ENCODE data around the gene C1orf87.

C1orf87 gene

GRCh38 chr1:60059468-60059867 is 14.1 kb downstream of the C1orf87 start:
- no peak for DNase-seq

GRCh38 chr1:60055336-60055735 is 18.2 kb downstream of the C1orf87 start:
- no peak for DNase-seq

DNA sequence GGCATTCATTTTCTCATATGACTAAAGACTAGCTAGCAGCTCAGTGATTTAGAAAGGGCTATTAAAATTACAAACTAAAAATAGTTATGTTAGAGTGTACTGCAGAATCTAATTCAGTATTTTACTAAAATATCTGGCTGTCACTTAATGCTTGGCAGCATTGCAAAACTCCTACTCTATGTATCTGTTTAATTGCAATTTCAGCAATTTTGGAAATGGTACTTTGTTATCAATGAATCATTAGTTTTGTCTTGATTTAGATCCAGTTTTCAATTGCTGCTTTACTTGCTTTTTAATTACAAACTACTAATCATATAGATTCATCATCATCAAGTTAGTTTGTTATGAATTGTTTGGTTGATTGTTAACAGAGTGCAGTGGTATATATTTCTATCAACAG is 19.2 kb downstream of the C1orf87 start:
- DNase-seq = no peak

DNA sequence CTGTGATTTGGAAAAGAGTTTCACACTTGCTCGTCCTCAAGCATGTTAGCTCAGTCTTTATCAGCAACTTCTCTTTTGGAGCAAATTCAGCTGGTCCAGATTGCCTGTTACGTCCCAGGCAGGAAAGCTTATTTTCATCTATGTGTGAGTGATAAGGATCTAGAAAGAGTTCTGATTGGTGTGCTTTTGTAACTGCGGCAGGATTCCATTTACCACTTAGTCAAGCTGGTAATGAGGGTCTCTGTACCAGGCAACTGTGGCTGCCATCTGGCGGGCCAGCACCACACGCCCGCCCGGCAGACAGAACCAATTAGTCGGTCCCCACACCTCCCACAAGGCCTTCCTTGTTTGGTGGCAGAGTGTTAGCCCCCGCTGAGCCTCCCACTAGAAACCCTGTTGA is 21.0 kb downstream of the C1orf87 start:
- no peak for DNase-seq

- DNase-seq = no peak
Measured at GRCh38 chr1:60051191-60051590, 22.4 kb downstream of the C1orf87 start.

DNA sequence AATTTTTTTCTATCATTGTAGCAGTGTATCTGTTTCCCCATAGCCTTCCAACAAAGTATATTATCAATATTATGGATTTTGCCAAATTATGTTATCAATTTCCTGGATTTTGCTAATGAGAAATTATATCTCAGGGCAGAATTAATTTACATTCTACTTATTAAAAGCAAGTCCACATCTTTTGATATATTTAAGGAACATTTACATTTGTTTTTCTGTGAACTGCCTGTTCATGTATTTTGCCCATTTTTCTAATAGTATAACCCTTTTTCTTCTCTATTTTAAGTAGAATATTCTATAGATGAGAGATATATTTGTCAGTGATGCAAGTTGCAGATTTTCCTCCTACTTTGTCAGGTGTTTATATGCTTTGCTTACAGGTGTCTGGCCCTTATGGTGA is 24.4 kb downstream of the C1orf87 start:
- no peak for DNase-seq

DNA sequence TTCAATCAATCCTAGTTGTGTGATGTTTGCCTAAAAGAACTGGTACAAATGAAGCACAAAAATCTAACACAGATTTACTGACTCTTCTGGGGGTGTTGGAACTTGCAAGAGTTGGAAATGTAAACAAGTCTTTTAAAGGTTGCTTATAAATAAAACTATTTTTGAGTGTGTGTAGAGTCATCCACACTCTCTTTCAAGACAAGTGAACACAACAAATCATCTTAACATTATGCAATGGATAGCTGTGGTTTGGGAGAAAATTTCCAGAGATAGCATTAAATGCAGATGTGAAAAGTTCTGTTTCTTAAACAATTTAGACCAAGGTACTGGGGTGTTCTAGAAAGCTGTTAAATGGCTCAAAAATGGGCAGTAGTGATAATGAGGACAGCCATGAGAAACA is 28.7 kb downstream of the C1orf87 start:
- no peak for DNase-seq

GRCh38 chr1:60041783-60042182 is 31.8 kb downstream of the C1orf87 start:
- DNase-seq = no peak

- DNase-seq = no peak
Measured at GRCh38 chr1:60037669-60038068, 35.9 kb downstream of the C1orf87 start.

- no peak for DNase-seq
Measured at GRCh38 chr1:60036856-60037460, 36.6 kb downstream of the C1orf87 start.

DNA sequence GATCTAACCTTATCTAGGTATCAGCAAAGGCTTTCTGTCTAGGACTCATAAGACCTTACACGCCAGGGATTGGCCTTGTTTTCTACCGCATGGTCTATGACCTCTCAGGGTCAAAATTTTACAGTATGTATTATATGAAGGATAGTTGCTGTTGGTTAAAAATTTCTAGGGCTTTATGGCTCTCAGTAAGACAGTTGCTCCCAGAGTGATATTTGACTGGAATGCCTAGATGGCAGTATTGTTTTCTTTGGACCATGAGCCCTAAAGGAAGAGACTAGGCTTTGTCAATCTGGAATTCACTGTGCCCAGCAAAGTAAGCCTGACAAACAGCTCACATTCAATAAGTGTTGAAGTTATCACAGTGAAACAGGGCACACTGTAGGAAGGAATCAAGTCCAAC is 37.6 kb downstream of the C1orf87 start:
- DNase-seq = no peak

DNA sequence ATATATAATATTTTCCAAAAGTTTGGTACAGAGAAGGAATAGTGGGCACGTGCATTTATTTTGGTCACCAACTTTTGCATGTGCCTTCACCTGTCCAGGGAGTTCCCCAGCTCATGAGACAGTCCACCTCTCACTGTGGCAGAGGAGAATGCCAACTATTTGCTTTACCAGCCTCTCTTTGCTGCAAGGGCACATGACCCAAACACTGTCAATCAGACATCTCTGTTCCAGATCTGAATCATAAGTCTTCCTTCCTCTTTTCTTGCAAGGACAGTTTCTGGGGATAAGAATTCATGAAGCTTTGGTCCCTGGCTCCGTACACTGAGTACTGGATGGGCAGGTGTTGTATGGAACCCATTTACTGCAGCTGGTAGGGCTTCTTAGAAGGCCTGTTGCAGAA is 38.6 kb downstream of the C1orf87 start:
- DNase-seq = no peak

GRCh38 chr1:60033066-60033465 is 40.5 kb downstream of the C1orf87 start:
- DNase-seq = no peak

DNA sequence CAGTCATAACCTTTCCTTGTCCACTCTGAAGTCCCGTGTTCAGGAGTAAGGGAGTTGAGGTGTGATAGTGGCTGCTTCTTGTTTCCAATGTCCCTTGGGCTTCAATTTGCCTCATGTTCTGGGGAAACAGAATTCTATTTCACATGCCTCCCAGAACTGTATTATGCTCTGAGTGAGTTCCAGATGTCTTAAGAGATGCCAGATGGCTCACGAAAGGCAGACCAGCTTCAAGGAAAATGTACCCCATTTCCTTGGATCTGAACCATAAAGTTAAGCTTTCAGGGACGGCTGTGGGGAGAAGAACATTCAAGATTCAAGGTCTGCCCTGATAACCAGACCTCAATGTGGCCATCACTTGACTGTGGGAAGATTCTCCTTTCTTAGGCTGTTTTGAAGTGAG is 42.4 kb downstream of the C1orf87 start:
- DNase-seq = no peak

DNA sequence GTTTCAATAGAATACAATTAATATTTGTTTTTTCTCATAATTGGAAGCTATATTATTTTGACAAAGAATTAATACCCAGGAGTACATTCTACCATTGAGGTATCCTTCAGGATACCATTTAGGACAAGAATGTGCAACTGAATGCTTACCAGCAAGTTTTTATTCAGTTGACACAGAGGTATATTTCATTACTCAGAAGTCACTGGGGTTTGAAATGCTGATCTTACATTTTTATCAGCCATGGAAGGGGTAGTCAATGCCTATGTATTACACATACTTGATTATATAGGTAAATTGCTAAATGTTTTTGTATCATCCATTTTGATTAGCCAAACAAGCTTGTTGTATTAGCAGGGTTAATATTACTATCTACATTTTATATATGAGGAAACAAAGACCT is 48.0 kb downstream of the C1orf87 start:
- DNase-seq = no peak

DNA sequence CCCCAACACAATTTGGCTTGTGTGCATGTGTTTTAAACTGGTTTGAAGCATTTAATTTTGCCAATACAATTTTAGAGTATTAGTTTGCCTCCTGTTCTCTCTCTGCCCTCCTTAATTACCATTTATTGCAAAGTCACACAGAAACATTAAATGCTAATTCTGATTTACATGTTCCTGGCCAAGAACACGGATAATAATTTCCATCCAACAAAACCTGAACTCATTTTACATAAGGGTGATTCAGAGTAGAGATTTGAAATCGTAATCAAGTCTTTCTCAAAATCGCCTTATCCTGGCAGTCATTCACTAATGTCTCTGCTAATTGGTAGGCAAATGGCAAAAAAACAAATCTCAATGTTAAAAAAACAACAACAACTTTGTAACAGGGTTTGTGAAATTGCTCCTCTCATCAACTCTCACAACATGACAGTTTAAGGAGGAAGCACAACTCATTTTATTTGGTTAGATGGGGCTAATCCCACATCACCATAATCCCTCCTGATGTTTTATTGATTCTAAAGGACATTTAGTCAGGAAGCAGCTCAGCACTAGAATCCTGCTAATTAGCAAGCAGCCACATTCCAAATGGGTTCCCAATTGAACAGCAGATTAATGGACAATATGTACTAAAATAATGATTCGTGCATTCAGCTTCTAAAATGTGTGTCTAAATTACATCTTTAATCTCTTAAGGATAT is 55.9 kb downstream of the C1orf87 start:
- DNase-seq = no peak

DNA sequence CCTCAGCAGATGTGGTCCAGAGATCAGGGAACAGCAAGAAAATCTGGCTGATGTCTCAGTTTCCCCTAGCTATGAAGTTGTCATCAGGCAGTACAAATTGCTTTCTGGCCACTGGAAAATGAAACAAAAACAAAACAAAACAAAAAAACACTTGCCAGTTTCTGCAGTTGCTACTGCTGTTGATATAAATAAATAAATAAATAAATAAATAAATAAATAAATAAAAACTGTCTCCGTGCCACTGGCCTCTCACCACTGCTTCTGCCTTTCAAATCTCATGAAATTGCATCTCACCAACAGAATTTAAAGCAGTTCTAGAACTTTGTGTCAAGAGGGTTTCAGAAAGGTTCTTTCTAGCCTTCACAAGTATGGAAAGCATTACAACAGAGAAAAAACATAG is 62.9 kb downstream of the C1orf87 start:
- no peak for DNase-seq

DNA sequence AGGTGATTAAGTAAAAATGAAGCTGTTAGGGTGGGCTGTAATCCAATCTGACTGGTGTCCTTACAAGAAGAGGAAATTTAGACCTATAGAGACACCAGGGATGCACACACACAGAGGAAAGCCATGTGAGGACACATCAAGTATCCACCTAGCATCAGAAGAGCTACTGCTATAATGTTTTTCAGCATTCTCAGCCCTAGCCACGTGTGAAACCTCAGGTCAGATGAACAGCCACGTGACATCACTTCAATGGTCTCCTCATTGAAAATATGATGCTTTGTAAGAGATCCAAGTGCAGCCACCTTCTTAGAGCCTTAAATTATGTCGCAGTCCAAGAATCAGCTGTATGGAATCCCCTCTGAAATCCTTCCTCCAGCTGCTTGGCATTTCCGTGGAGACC is 65.1 kb downstream of the C1orf87 start:
- no peak for DNase-seq

DNA sequence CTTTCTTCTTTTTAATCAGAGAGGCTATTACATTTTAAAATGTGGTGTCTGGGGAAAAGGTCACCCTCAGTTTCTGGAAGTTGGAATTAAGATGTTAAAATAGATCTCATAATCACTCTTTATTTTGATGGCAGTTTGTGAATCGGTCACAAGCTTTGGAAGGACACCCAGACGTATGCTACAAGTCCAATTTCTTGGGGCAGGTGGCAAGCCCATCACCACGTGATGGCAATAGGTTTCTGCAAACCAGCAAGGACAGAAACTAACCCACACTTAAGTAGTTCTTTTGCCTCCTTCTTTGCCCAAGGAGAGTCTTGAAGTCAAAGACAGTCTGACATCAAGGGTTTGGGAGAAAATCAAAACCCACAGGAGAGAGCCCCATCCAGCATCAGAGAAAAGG is 72.9 kb downstream of the C1orf87 start:
- no peak for DNase-seq

GRCh38 chr1:59999746-60000145 is 73.8 kb downstream of the C1orf87 start:
- DNase-seq = no peak

DNA sequence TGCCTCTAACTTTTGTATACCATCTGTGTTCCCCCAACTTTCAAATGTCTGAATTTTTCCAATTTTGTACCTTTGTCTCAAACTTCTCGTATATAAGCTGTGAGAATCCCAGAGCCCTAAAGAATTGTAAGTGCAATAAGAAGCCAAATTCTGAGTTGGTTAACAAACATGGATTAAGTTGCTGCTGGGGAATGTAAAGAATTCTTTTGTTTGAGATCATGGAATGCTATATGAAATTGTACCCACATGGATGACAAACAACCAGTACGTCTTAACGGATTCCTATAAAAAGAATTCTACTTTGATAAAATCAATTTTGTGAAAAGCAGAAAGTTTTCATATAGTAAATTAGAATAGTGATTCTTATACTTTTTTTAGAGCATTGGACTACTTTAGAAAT is 74.6 kb downstream of the C1orf87 start:
- no peak for DNase-seq

GRCh38 chr1:59997479-59998115 is 76.0 kb downstream of the C1orf87 start:
- DNase-seq = no peak

- DNase-seq = no peak
Measured at GRCh38 chr1:59994302-59995198, 79.0 kb downstream of the C1orf87 start.
